DND-41 (cell line): ENCODE results near the gene WRAP73.

Experiments
- EZH2 ChIP-seq: IDR thresholded peaks from 3 replicates; pipeline ENCODE4 v1.6.1; 2012; ENCODE audit warnings: borderline replicate concordance, low read depth, mild to moderate bottlenecking, moderate library complexity, low read length, inconsistent platforms; ENCODE audit not compliant: severe bottlenecking
- TF ChIP-seq, protein P1 (sequence below): IDR thresholded peaks from 2 replicates; pipeline ENCODE4 v1.5.1; 2012; ENCODE audit warnings: borderline replicate concordance, low read length, moderate library complexity, mild to moderate bottlenecking; ENCODE audit not compliant: poor library complexity, severe bottlenecking; ENCODE audit errors: extremely low read depth

GRCh38 chr1:3689138-3689750 is 39.3 kb upstream of the WRAP73 start:
- TF ChIP-seq, protein P1, sequence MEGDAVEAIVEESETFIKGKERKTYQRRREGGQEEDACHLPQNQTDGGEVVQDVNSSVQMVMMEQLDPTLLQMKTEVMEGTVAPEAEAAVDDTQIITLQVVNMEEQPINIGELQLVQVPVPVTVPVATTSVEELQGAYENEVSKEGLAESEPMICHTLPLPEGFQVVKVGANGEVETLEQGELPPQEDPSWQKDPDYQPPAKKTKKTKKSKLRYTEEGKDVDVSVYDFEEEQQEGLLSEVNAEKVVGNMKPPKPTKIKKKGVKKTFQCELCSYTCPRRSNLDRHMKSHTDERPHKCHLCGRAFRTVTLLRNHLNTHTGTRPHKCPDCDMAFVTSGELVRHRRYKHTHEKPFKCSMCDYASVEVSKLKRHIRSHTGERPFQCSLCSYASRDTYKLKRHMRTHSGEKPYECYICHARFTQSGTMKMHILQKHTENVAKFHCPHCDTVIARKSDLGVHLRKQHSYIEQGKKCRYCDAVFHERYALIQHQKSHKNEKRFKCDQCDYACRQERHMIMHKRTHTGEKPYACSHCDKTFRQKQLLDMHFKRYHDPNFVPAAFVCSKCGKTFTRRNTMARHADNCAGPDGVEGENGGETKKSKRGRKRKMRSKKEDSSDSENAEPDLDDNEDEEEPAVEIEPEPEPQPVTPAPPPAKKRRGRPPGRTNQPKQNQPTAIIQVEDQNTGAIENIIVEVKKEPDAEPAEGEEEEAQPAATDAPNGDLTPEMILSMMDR: no peak
- TF ChIP-seq EZH2: no peak
